Panc1 (cell line): ENCODE measurements around the gene AGTPBP1. TPM values are rescaled to one million over a fixed set of nuclear protein-coding genes. Genes with fewer than 3 reads are reported as not detected.

Source experiments
- ATAC-seq: fragments of 200-7000 bp; cut with Tn5 transposase; 2 replicates; pipeline ENCODE4 v1.9.1; 2020; ENCODE audit warnings: mild to moderate bottlenecking, moderate library complexity
- BruUV-seq: library from RNA; stranded (reverse); fragments of 400-500 nt; replicated peaks from 2 replicates; lab custom pipeline; 2021; lab: Mats Ljungman, UMichigan
- CTCF ChIA-PET: fragments of 300-600 bp; sonication (Branson Sonifier 250); formaldehyde crosslinking; loops from one replicate; lab custom pipeline; 2022; ENCODE audit warnings: antibody characterized with exemption; lab: Charles Lee
- POLR2A ChIA-PET: fragments of 300-600 bp; sonication (Branson Sonifier 250); formaldehyde crosslinking; loops from one replicate; lab custom pipeline; 2022; ENCODE audit warnings: antibody characterized with exemption; lab: Charles Lee
- DNase-seq: peaks from one replicate; pipeline ENCODE4 v3.0.0-alpha.2; 2010; ENCODE audit warnings: low read depth, low spot score
- H3K27ac ChIP-seq: 2 replicates; pipeline ENCODE4 v1.5.1; 2011; ENCODE audit warnings: mild to moderate bottlenecking, low read length, inconsistent platforms
- H3K27me3 ChIP-seq: fragments of 200-500 bp; sonication (Bioruptor generic); 2 replicates; pipeline ENCODE4 v1.6.0; 2014; ENCODE audit warnings: low read length, inconsistent platforms; ENCODE audit not compliant: control insufficient read depth, insufficient read depth
- H3K36me3 ChIP-seq: fragments of 200-500 bp; sonication (Bioruptor generic); 2 replicates; pipeline ENCODE4 v1.5.1; 2014; ENCODE audit warnings: inconsistent platforms, mild to moderate bottlenecking, low read length, moderate library complexity; ENCODE audit not compliant: control insufficient read depth, insufficient read depth
- H3K4me1 ChIP-seq: 2 replicates; pipeline ENCODE4 v1.5.1; 2011; ENCODE audit warnings: inconsistent platforms, mild to moderate bottlenecking, low read length, moderate library complexity; ENCODE audit not compliant: control insufficient read depth, insufficient read depth
- H3K4me3 ChIP-seq, 2 experiments: 2 replicates each; pipeline ENCODE4 v1.5.1; 2011 to 2012; ENCODE audit warnings: low read depth in 2 of 2, low read length in 2 of 2, mild to moderate bottlenecking in 2 of 2, inconsistent platforms in 1 of 2, moderate library complexity in 1 of 2
- H3K9me3 ChIP-seq: fragments of 200-500 bp; sonication (Bioruptor generic); 2 replicates; pipeline ENCODE4 v1.5.1; 2014; ENCODE audit warnings: low read depth, mild to moderate bottlenecking, inconsistent platforms, low read length, moderate library complexity; ENCODE audit not compliant: control insufficient read depth, insufficient read depth
- CTCF ChIP-seq: fragments of 450-650 bp; IDR thresholded peaks from 2 replicates; pipeline ENCODE4 v1.5.1; 2017; ENCODE audit warnings: mild to moderate bottlenecking
- POLR2AphosphoS5 ChIP-seq: IDR thresholded peaks from 2 replicates; pipeline ENCODE4 v1.6.1; 2012; ENCODE audit warnings: mild to moderate bottlenecking, low read depth, low read length, moderate library complexity
- REST ChIP-seq, 2 experiments: IDR thresholded peaks; 2 replicates each; pipeline ENCODE4 v1.6.1; 2011 to 2012; ENCODE audit warnings: low read depth in 2 of 2, control low read depth in 1 of 2, low read length in 1 of 2, mild to moderate bottlenecking in 1 of 2, moderate library complexity in 1 of 2; ENCODE audit not compliant: insufficient read depth in 1 of 2
- SIN3A ChIP-seq: IDR thresholded peaks from 2 replicates; pipeline ENCODE4 v1.6.1; 2012; ENCODE audit warnings: low read depth, mild to moderate bottlenecking, low read length, moderate library complexity, borderline replicate concordance; ENCODE audit not compliant: insufficient read depth
- TCF7L2 ChIP-seq: IDR thresholded peaks from 2 replicates; pipeline ENCODE4 v1.6.1; 2011; ENCODE audit warnings: mild to moderate bottlenecking, low read depth, low read length, inconsistent platforms
- in situ Hi-C: cut with HindIII; loops from 2 replicates; pipeline ENCODE4 v1.10.0; 2016; ENCODE audit warnings: low sequenced_read_pairs, low pct_unique_long_range_greater_than_20kb
- intact Hi-C: fragments of 100-400 bp; cut with micrococcal nuclease; formaldehyde crosslinking; loops from one replicate; pipeline ENCODE4 v1.10.0; 2022; ENCODE audit not compliant: unreplicated experiment
- total RNA-seq: library from RNA; stranded (reverse); gene quantifications from one replicate; pipeline ENCODE4 v1.2.1, GENCODE V29; 2021; ENCODE audit not compliant: unreplicated experiment

Gene AGTPBP1
- total RNA-seq, 1 experiment from 2014 or later = 11.6 TPM

- H3K36me3 ChIP-seq = no peaks in the 10 kb centered on the region
- intact Hi-C loops (no loop called here), in situ Hi-C loops (no loop called here)
- BruUV-seq = no TSS peak
- CTCF ChIA-PET = no interaction called here
- DNase-seq = no peak
- no peaks in the 10 kb centered on the region for H3K9me3 ChIP-seq
- H3K4me1 ChIP-seq = no peaks in the 10 kb centered on the region
- no peak overlapping the region for H3K4me3 ChIP-seq
- ATAC-seq = no peak
- POLR2A ChIA-PET = no interaction called here
- no peak for TF ChIP-seq POLR2AphosphoS5
- no peak overlapping the region for H3K27ac ChIP-seq
- H3K27me3 ChIP-seq = no peaks in the 10 kb centered on the region
Observed at GRCh38 chr9:85594316-85594715, 147.4 kb downstream of the AGTPBP1 start.

DNA sequence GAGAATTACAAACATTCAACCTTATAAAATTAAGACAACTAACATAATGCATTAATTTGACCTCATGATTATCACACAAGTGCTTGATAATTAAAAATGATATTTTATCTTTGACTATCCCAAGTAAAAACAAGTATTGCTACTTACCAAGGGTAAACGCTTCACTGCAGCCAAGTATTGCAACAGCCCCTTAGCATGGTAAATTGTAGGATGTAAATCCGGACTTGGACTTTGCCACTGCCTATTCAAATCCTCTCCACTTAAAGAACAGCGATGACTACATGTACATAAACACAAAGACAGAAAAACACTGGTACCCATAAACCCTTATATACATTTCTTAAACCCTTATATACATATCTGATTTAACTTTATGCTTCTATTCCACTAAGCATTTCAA is 155.1 kb downstream of the AGTPBP1 start:
- CTCF ChIA-PET = interaction anchor here (0.5 kb wide), 1 partner anchor 142 kb away, joined by 3 read pairs; no protein-coding TSS in a partner anchor
- BruUV-seq = no TSS peak
- H3K9me3 ChIP-seq = no peaks in the 10 kb centered on the region
- no peak for TF ChIP-seq POLR2AphosphoS5
- in situ Hi-C loops = no loop called here
- no peak overlapping the region for H3K27ac ChIP-seq
- no peak for ATAC-seq
- H3K36me3 ChIP-seq = no peaks in the 10 kb centered on the region; the same call in 1 of the 2 replicates
- no peak for DNase-seq
- POLR2A ChIA-PET = no interaction called here
- no peaks in the 10 kb centered on the region for H3K4me1 ChIP-seq
- H3K4me3 ChIP-seq = no peak overlapping the region
- no peaks in the 10 kb centered on the region for H3K27me3 ChIP-seq
- intact Hi-C loops = no loop called here

DNA sequence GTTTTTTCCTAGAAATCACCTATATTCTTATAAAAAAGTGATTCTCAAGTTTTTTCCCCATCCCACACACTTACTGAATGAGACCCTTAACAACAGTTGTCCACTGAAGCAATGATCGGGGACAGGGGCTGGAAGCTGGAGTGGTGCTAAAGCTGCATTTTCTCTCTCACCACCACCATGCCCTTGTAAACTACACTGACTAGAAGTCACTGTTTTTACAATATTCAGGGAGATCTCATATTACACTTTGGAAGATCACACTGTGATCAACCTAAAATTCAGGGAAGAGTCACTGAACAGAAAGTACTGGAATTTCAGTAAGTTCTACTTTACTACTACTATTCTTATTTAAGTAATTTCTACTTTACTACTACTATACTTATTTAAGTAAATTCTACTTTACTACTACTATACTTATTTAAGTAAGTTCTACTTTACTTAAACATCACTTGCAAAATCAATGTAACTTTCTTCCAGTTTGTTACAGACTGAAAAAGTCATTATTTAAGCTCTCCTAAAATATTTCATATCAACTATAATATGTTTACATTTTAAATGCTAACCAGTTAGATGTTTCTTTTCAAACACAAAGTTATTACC is 164.3 kb downstream of the AGTPBP1 start:
- Histone ChIP-seq H3K27me3 (no peaks in the 10 kb centered on the region), H3K9me3 (no peaks in the 10 kb centered on the region), H3K4me3 (no peak overlapping the region), H3K27ac (no peak overlapping the region), H3K4me1 (no peaks in the 10 kb centered on the region), H3K36me3 (no peaks in the 10 kb centered on the region)
- no peak for ATAC-seq
- intact Hi-C loops (no loop called here), in situ Hi-C loops (no loop called here)
- no TSS peak for BruUV-seq
- POLR2A ChIA-PET = interaction anchor here (0.6 kb wide), 1 partner anchor 769 kb away, joined by 3 read pairs; no protein-coding TSS in a partner anchor
- DNase-seq = no peak
- TF ChIP-seq SIN3A (no peak), POLR2AphosphoS5 (no peak), CTCF (no peak), REST (IDR thresholded peaks at IDR 0.05; ENCODE audit: insufficient read depth in 1 of 2, low read depth in 2 of 2, low read length in 1 of 2) (no peak), TCF7L2 (no peak)
- CTCF ChIA-PET = no interaction called here
